GM23248 (cell line): Measurements from ENCODE around the gene MACC1.

ENCODE experiments used
- EZH2 ChIP-seq: fragments of 200-600 bp; sonication (generic); IDR thresholded peaks from 2 replicates; pipeline ENCODE4 v1.6.1; 2018; ENCODE audit warnings: antibody characterized with exemption, mild to moderate bottlenecking; ENCODE audit not compliant: insufficient read depth, poor library complexity, severe bottlenecking
- EZH2phosphoT487 ChIP-seq: fragments of 200-600 bp; sonication (generic); IDR thresholded peaks from 2 replicates; pipeline ENCODE4 v1.6.1; 2018; ENCODE audit warnings: antibody characterized with exemption, moderate library complexity, mild to moderate bottlenecking, low read depth; ENCODE audit not compliant: insufficient read depth

- TF ChIP-seq EZH2 (no peak), EZH2phosphoT487 (no peak)
Measured at GRCh38 chr7:20217193-20217948, at the start of gene MACC1.
